ENCODE data around the gene RASD1. TPM values are rescaled to one million over a fixed set of nuclear protein-coding genes. Genes with fewer than 3 reads are reported as not detected.
A peak's percentile ranks its signal among the peaks of the same experiment; 100 is the strongest.

Gene RASD1
- total RNA-seq, 1 donor from 2014 or later: 14.5 TPM

- DNase-seq: no peak
These were observed 31.3 kb upstream of the RASD1 start for GRCh38 chr17:17527534-17527933.

GRCh38 chr17:17526369-17526768, 30.2 kb upstream of the RASD1 start:
- peak; percentile 65 for DNase-seq

GRCh38 chr17:17525956-17526355, 29.8 kb upstream of the RASD1 start:
- DNase-seq: no peak

GRCh38 chr17:17525311-17525710, 29.1 kb upstream of the RASD1 start:
- DNase-seq: no peak

GRCh38 chr17:17523731-17524490, 27.7 kb upstream of the RASD1 start:
- no peak for DNase-seq

- peak; percentile 40 for DNase-seq
These were observed 27.0 kb upstream of the RASD1 start for GRCh38 chr17:17523001-17523730.

GRCh38 chr17:17520599-17521232, 24.5 kb upstream of the RASD1 start:
- no peak for DNase-seq

GRCh38 chr17:17519886-17520285, 23.7 kb upstream of the RASD1 start:
- DNase-seq: no peak

GRCh38 chr17:17518951-17519350, 22.8 kb upstream of the RASD1 start:
- DNase-seq: no peak

- no peak for DNase-seq
These were observed 21.8 kb upstream of the RASD1 start for GRCh38 chr17:17518014-17518413.

GRCh38 chr17:17516941-17517720, 20.9 kb upstream of the RASD1 start:
- no peak for DNase-seq

- peak; percentile 56 for DNase-seq
These were observed 20.0 kb upstream of the RASD1 start for GRCh38 chr17:17515934-17516930.

GRCh38 chr17:17514993-17515933, 19.1 kb upstream of the RASD1 start:
- no peak for DNase-seq

- no peak for DNase-seq
These were observed 18.3 kb upstream of the RASD1 start for GRCh38 chr17:17514361-17514992.

- DNase-seq: no peak
These were observed 17.4 kb upstream of the RASD1 start for GRCh38 chr17:17513626-17514025.

GRCh38 chr17:17512866-17513265, 16.7 kb upstream of the RASD1 start:
- no peak for DNase-seq

- DNase-seq: no peak
These were observed 16.0 kb upstream of the RASD1 start for GRCh38 chr17:17511881-17512858.

- DNase-seq: no peak
These were observed 15.1 kb upstream of the RASD1 start for GRCh38 chr17:17511293-17511741.
